ENCODE measurements around the gene NBPF11.
"Not testable (repeated sequence)": the region's sequence is repeated elsewhere in the genome, so short reads cannot be mapped to it uniquely, and the experiment has no call there.

NBPF11 gene

DNA sequence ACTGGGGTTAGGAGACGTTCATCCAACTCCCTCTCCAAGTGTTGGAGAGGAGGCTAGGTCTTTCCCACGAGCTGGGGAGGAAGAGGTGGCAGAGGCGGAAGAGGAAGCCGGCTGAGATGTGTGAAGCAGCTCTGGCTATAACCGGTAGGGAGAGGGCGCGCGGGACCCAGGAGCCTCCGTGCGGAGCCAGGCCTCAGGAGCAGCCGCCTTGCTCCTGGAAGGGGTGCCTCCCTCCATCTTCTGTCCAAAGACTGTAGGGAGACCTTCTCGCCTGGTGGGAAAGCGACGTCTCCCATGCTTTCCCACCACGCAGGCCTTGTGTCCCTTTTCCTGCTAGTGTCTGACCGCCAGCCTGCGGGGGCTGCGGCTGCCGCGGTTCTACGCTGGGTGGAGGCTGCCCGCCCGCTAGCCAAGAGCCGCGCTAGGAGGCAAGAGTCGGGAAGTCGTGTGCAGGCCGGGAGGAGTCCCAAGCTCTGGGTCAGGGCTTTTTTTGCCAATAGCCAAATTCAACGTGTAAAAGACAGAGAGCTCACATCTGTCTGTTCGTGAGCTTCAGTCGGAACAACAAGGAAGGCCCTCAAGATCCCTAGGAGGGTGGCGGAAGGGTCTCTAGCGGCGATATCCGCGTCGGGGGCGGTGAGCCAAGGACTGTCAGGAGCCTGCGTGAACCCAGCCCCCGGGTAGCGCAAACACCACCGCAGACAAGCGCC lies 8.4 kb upstream of the NBPF11 start:
- TF ChIP-seq, protein P1, sequence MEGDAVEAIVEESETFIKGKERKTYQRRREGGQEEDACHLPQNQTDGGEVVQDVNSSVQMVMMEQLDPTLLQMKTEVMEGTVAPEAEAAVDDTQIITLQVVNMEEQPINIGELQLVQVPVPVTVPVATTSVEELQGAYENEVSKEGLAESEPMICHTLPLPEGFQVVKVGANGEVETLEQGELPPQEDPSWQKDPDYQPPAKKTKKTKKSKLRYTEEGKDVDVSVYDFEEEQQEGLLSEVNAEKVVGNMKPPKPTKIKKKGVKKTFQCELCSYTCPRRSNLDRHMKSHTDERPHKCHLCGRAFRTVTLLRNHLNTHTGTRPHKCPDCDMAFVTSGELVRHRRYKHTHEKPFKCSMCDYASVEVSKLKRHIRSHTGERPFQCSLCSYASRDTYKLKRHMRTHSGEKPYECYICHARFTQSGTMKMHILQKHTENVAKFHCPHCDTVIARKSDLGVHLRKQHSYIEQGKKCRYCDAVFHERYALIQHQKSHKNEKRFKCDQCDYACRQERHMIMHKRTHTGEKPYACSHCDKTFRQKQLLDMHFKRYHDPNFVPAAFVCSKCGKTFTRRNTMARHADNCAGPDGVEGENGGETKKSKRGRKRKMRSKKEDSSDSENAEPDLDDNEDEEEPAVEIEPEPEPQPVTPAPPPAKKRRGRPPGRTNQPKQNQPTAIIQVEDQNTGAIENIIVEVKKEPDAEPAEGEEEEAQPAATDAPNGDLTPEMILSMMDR (IDR thresholded peaks at IDR 0.05; ENCODE audit: extremely low read depth, missing control alignments) = no peak
- peak; percentile 3 for DNase-seq (ENCODE audit: low spot score)

DNA sequence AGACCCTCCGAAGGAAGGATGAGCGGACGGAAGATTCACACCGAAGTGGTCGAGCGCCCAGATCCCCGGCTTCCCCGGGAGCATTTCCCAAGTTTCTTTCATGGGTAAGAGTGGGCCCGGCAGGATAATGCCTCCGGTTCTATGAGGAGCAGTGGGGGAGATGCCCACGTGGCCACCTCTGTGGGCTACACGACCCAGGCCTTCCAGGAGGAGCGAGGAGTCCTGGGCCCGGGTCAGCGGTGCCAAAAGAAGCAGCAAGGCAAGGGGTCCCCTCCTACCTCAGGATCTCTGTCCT lies 7.9 kb upstream of the NBPF11 start:
- TF ChIP-seq, protein P1 (IDR thresholded peaks at IDR 0.05; ENCODE audit: extremely low read depth, missing control alignments) = no peak
- DNase-seq (ENCODE audit: low spot score) = peak; percentile 5

DNA sequence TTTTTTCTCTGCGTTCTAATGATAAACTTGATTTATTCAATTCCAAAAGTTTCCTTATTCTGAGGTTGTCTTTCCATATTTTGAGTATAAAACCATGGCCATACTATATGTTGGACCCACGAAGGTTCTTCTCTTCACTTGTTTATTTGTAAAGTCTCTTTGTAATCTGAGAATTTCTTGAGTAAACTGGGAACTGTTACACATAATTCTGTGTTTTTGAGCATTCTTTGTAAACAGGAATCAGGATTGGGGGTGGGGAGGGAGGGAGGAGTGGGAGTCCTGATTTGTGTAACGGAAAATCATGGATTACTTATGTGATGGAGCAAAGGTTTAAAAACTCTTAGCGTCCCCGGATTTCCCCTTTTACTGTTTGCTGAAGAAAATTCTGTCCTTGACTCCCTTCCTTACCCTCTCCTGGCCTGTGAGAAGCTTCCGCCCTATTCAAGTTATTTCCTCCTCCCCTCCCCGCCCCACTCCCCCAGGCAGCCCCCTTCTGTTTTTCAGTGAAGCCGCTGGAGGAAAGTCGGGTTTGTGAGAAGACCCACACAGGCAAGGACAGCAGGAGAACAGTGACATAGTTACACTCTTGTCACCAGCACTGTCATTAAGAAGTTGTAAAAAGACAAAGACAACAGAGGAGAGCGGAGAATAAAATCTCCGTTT lies 6.4 kb upstream of the NBPF11 start:
- no peak for DNase-seq (ENCODE audit: low spot score)
- TF ChIP-seq, protein P1 (IDR thresholded peaks at IDR 0.05; ENCODE audit: extremely low read depth, missing control alignments) = no peak

DNA sequence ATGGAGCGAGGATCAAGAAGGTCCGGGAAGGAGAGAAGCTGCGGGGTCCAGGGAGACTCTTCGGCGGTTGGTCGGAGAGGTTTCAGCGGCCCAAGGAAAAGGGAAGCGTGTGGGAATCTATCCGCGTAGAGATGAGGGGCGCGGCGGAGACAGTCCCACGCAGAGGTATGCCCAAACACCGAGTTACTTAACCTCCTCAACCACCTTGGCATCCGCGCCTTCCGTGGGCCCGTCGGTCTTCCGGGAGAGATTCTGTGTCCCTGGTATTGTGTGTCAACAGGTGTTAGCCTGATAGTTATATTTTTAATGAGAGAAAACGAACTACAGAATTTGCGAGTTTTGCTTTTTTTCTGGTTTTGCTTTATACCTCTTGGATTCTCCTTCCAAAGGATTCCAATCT lies 5.7 kb upstream of the NBPF11 start:
- DNase-seq (ENCODE audit: low spot score) = not testable (repeated sequence)

DNA sequence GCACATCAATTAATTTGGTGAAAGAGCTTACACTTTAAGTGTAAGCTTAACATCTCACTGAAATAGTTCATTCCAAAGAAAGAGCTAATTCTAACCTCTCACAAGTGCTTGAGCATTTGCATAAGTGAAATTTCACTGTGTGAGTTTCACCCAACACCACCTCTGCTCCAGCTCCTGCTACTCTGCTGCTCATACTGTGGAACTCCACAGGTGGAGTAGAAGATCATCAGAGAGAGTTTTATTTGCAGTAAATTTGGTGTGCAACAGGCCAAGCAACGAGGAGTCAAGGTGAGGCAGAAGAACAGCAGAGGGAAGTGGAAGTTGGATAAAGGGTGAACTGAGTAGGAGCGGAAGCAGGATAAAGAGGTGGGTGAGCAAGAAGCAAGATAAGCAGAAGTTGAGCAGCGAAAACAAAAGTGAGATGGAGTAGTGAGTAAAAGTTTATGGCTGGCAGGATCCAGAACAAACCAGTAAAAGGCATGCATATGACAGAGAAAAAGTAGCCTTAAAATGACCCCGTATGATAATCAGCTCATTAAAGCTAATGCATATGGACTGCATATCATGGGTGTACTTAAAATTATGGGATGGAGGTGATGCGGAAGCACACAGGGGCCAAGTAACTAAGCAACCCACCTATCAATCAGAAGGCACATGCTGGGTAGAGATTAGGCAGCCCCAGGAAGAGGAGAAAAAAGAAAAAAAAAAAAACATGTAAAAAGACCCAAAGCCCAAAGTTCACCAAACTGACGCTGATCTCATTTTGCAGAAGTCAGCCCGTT lies 3.6 kb upstream of the NBPF11 start:
- not testable (repeated sequence) for DNase-seq (ENCODE audit: low spot score)

DNA sequence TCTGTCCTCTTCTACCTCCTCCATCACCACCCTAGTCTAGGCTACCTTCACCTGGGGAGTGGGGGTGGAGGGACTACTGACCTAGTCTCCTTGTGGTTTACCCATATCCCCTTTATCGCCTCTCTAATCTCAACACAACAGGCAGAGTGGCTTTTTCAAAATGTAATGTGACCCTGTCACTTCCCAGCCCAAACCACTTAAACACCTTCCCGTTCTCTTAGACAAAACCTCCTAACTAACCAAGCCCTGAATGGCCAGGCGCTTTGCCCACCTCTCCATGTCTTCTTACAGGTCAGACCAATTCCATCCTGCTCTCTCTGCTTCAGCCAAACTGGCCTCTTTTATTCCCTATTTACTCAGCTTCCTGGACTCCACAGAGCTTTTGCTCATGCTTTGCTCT lies 714 bp upstream of the NBPF11 start:
- DNase-seq (ENCODE audit: low spot score) = not testable (repeated sequence)

DNA sequence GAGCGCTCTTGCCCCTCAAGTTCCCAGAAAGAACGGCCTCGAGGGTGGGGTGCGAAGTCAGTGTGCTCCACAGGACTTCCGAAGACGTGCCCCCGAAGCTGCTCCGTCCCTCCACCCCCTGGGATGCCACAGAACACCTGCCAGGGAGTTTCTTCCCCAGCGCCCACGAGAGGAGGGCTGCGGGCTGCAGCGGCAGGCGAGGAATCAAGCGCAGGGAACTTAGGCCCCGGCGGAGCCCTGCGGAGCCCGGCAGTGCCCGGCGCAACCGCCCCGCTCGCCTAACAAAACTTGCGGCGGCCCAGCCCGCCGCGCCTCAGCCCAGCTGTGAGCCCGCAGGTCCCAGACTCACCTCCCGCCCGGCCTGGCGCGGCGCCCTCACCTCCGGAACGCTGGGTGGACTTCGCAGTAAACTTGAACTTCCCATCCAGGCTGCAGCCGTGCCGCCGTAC lies 686 bp downstream of the NBPF11 start:
- peak; percentile 32 for DNase-seq (ENCODE audit: low spot score)

DNA sequence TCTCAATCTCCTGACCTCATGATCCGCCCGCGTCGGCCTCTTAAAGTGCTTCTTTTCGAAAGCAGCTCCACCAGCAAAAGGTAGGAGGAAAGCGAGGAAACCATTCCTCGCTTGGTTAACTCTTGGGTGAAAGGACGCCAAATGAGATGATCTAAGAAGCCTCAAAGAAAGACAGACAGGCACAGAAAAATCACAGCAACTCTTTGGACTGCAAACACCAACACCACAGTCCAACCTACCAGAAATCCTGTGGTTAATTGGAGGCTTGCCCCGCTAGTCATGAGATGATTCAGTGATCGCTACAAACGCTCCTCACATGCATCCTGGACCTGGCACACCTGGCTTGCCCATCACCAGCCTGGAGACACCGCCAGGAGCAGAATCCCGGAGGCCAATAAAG lies 1.1 kb downstream of the NBPF11 start:
- DNase-seq (ENCODE audit: low spot score) = not testable (repeated sequence)

DNA sequence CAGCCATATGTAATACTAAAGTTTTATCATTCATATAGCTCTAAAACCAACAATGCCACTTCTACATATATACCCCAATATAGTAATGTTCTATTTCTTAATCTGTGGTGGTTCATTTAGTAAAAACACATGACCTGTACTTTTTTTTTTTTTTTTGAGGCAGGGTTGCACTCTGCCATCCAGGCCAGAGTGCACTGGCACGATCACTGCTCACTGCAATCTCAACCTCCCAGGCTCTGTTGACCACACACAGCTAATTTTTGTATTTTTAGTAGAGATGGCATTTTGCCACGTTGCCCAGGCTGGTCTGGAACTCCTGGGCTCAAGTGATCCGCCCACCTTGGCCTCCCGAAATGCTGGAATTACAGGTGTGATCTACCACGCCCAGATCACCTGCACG lies 2.1 kb downstream of the NBPF11 start:
- DNase-seq (ENCODE audit: low spot score) = not testable (repeated sequence)

DNA sequence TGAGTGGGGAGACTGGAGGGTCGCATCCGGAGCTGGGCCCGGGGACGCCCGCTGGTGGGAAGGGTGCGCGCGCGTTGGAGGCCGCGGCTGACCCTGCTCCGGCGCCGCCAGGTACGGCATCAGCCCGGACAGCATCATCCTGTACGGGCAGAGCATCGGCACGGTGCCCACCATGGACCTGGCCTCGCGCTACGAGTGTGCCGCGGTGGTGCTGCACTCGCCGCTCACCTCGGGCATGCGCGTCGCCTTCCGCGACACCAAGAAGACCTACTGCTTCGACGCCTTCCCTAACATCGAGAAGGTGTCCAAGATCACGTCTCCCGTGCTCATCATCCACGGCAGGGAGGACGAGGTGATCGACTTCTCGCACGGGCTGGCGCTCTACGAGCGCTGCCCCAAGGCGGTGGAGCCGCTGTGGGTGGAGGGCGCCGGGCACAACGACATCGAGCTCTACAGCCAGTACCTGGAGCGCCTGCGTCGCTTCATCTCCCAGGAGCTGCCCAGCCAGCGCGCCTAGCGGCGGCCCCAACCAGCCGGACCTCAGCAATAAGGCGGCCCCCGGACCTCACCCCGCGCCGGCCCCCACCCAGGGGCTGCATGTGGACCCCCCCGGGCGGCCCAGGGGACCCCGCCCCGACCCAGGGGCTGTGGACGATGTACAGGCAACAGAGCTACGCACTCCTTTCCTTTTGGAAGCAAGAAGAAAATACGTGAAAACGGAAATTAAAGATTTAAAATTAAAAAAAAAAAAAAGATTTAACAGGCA lies 2.8 kb downstream of the NBPF11 start:
- not testable (repeated sequence) for DNase-seq (ENCODE audit: low spot score)

DNA sequence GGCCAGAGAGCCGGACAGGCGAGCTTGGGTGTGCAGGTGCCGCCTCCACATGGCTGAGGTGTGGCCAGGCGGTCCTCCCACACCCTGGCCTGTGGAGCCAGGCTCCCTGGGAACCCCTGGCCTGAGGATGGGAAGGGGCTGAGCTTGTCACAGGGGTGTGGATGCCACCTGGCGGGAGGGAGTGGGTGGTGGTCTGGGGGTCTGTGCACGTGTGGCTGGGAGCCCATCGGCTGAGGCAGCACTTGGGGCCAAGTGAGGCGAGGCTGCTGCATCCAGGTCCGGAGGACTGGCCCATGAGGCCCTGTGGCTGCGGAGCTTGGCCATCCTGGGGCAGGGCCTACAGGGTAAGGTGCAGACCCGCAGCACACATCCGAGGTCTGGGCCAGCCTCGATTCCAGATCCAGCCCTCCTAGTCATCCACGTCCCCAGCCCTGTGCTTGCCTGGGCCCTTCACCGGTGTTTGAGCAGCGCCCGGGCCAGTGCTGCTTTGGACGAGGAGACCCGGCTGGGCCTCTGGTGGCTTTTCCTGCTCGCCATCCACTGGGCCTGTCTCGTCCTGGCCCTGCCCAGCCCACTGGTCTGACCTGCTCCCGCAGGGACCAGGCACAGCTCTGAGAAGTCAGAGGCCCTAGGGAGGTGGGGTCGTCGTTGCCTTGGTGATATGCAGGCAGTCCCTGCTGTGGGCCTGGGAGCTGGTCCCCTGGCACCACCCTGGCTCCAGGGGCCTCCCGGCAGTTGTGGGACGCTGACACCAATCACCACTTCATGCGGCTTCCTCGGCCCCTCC lies 4.8 kb downstream of the NBPF11 start:
- not testable (repeated sequence) for DNase-seq (ENCODE audit: low spot score)

DNA sequence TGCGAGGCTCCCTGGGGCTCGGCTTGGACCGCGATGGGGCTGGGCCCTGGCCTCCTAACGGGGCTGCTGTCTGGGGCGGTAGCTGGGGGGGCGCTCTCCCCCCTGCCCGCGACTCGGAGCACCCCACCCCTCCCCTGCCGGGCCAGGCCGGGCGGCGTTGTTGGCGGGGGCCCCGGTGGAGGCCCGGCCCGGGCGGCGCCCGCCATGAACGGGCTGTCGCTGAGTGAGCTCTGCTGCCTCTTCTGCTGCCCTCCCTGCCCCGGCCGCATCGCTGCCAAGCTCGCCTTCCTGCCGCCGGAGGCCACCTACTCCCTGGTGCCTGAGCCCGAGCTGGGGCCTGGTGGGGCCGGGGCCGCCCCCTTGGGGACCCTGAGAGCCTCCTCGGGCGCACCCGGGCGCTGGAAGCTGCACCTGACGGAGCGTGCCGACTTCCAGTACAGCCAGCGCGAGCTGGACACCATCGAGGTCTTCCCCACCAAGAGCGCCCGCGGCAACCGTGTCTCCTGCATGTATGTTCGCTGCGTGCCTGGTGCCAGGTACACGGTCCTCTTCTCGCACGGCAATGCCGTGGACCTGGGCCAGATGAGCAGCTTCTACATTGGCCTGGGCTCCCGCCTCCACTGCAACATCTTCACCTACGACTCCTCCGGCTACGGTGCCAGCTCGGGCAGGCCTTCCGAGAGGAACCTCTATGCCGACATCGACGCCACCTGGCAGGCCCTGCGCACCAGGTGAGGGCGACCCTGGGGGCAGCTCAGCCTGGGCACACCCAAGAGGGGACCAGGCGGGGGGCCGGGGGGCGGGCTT lies 5.7 kb downstream of the NBPF11 start:
- DNase-seq (ENCODE audit: low spot score) = not testable (repeated sequence)

DNA sequence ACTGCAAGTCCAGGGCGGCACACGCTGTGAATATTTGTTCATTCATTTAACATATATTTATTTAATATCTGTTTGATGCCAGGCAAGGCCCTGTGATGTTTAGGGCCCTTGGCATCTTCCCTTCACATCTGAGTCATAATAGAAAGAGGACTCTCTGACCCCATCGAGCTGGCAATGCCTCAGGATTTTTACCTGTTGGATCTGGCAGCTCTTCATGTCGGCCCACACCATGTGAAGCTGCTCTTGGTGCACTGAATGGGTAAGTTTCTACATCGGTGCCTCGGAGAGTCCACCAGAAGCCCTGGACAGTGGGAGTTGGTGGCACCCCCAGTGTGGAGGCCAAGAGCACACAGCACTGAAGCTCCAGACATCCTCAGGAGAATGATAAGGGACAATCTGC lies 8.9 kb downstream of the NBPF11 start:
- DNase-seq (ENCODE audit: low spot score) = not testable (repeated sequence)

DNA sequence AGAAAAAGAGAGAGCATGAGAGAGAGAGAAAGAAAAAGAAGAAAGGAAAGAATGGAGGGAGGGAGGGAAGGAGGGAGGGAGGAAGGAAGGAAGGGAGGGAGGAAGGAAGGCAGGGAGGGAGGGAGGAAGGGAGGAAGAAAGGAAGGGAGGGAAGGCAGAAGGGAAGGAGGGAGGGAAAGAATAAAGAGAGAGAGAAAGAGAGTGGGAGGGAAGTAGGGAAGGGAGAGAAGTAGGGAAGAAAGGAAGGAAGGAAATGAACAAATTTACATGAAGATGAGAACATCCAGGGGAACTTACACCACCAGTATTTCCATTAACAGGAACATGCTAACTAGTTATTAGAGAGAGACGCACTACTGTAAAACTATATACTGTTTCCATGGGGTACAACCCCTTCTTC lies 10.1 kb downstream of the NBPF11 start:
- not testable (repeated sequence) for DNase-seq (ENCODE audit: low spot score)

DNA sequence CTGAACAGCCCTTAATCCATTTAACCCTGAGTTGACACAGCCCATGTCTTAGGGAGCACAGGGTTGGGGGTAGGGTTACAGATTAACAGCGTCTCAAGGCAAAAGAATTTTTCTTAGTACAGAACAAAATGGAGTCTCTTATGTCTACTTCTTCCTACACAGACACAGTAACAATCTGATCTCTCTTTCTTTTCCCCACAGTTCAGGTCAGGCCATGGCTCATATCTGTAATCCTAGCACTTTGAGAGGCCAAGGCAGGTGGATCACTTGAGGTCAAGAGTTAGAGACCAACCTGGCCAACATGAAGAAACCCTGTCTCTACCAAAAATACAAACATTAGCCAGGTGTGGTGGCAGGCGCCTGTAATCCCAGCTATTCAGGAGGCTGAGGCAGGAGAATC lies 13.5 kb downstream of the NBPF11 start:
- not testable (repeated sequence) for DNase-seq (ENCODE audit: low spot score)
